ENCODE results near the gene SND1.

The SND1 gene

DNA sequence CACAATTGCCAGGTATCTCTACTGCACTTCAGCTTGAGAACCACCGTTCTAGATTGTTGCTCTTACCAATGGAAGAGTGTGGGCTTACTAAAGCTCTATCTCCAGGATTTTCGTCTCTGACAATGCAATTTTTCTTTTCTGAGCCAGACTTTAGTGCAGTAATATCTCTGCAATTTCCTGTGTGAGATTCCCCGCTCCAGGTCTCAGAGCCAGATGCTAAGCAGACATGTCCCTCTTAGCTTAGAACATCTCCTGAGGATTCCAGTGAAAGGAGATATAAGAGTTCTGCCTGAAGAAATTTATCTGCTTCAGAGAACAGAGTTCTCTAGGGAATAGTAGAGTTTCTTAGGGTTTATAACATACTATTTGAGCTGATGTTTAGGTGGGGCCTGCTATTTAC, 82.0 kb downstream of the SND1 start:
- no peak for DNase-seq (ENCODE audit: low read depth)
- no peak overlapping the region for H3K4me3 ChIP-seq (ENCODE audit: low read depth, low read length)
- TF ChIP-seq, protein P1, sequence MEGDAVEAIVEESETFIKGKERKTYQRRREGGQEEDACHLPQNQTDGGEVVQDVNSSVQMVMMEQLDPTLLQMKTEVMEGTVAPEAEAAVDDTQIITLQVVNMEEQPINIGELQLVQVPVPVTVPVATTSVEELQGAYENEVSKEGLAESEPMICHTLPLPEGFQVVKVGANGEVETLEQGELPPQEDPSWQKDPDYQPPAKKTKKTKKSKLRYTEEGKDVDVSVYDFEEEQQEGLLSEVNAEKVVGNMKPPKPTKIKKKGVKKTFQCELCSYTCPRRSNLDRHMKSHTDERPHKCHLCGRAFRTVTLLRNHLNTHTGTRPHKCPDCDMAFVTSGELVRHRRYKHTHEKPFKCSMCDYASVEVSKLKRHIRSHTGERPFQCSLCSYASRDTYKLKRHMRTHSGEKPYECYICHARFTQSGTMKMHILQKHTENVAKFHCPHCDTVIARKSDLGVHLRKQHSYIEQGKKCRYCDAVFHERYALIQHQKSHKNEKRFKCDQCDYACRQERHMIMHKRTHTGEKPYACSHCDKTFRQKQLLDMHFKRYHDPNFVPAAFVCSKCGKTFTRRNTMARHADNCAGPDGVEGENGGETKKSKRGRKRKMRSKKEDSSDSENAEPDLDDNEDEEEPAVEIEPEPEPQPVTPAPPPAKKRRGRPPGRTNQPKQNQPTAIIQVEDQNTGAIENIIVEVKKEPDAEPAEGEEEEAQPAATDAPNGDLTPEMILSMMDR (IDR thresholded peaks at IDR 0.05; ENCODE audit: insufficient read depth, low read depth, low read length, missing control alignments), result no peak

DNA sequence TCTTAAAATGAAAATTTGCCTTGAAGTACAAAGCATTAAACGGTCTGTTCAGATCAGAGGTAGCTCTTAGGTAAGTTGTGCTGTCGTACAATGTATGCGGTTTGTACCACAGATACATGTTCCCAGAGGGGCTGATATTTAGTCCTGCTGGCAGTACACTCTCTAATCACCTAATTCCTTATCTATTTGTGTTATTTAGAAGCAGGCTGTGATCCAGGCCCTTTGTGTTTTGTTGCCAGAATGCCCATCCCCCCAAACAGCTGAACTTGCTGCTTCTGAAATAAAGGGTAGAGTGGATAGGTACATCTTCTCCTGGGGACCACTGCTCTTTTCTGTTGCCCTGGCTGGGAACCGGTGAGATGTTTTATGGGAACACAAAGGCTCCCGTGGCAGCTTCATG, 84.5 kb downstream of the SND1 start:
- no peak for DNase-seq (ENCODE audit: low read depth)
- TF ChIP-seq, protein P1 (IDR thresholded peaks at IDR 0.05; ENCODE audit: insufficient read depth, low read depth, low read length, missing control alignments), result no peak
- no peak overlapping the region for H3K4me3 ChIP-seq (ENCODE audit: low read depth, low read length)

DNA sequence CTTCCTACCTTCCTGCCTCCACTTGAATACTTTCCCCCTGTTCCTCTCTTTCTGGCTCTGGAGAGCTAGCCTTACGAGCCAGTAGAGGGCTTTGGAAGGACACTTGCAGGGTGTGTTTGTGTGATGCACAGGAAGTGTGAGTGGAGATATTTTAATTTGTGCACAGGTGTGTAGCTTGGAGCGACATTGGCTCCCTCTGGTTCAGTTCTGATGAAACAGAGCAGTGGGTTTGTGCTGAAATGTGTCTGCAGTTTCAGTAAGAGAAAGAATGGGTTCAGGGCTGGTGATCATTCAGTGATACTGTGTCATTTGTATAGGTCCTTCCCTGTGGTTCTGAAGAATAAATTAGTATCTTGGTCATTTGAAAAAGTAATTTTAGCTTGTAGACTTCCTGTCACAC, 86.9 kb downstream of the SND1 start:
- H3K4me3 ChIP-seq (ENCODE audit: low read depth, low read length), result no peak overlapping the region
- no peak for DNase-seq (ENCODE audit: low read depth)
- TF ChIP-seq, protein P1 (IDR thresholded peaks at IDR 0.05; ENCODE audit: insufficient read depth, low read depth, low read length, missing control alignments), result no peak

DNA sequence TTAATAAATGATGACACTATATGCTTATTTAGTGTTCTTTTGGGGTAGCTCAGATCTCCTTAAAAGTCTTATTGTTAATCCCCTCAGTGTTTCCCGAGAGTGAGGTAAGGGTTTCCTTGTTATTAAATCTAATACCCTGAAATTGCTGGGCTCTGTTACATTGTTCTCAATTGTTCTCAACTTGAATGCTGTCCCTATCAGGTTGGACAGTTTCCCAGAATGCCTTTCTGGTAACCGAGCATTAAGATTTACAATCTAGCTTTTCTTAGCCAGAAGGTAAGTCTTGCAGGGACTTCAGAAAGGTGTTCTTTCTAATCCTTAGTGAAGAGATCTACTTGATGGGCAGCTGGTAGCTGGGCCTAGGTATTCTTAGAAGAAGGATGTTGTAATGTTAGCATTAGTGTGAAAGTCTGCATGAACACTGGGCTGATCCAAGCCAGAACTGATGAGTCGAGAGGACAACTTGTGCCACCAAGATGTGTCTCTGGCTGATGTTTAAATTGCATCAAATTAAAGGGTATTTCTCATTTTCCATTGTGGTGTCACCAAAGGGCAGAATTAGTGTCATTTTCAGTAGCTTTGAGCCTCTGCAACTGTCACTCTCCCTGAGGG, 89.9 kb downstream of the SND1 start:
- no peak overlapping the region for H3K4me3 ChIP-seq (ENCODE audit: low read depth, low read length)
- TF ChIP-seq, protein P1 (IDR thresholded peaks at IDR 0.05; ENCODE audit: insufficient read depth, low read depth, low read length, missing control alignments), result no peak
- DNase-seq (ENCODE audit: low read depth), result no peak

DNA sequence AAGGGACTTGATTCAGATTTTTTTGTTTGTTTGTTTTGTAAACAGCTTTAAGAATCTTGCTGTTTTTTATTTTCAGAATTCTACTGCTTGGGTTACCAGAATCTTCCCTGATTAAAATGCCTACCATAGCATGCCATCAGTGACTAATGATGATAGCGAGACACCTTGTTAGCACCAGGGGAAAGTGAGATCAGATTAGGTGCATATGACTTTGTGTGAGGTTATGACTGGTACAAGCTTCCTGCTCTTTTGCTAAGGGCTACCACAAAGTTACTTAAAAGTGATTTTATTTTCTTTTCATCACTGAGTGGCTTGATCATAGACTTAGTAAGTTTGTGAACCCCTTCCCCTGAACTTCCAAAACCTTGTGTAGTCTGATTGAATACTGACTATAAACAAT, 93.5 kb downstream of the SND1 start:
- TF ChIP-seq, protein P1 (IDR thresholded peaks at IDR 0.05; ENCODE audit: insufficient read depth, low read depth, low read length, missing control alignments), result no peak
- peak; percentile 3 for DNase-seq (ENCODE audit: low read depth)
- H3K4me3 ChIP-seq (ENCODE audit: low read depth, low read length), result no peak overlapping the region

DNA sequence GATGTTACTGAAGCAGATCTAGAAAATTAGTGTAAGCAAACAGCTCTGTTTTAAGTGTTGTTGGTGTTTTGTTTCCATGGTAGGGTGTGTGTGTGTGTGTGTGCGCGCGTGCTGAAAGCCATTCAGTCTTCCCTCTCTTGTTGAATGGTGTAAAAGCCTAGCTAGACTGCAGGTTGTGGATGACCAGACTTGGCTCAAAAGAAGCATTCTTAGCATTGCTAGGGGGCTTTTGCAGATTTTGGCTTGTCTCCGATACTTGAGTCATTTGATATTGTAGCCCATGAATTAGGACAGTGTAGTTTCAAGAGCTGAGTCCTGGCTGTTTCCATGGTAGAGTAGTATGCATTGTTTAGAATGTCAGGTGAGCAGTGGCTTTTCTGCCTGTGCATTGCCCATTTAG, 99.1 kb downstream of the SND1 start:
- TF ChIP-seq, protein P1 (IDR thresholded peaks at IDR 0.05; ENCODE audit: insufficient read depth, low read depth, low read length, missing control alignments), result no peak
- no peak overlapping the region for H3K4me3 ChIP-seq (ENCODE audit: low read depth, low read length)
- DNase-seq (ENCODE audit: low read depth), result no peak
